Peyer's patch (tissue), 4 donors: ENCODE data around the gene RGS17. TPM values are rescaled to one million over a fixed set of nuclear protein-coding genes. Genes with fewer than 3 reads are reported as not detected.
"Not testable (repeated sequence)": the region's sequence is repeated elsewhere in the genome, so short reads cannot be mapped to it uniquely, and the experiment has no call there.

Experiments
- DNase-seq, 3 donors: peaks; one replicate each; pipeline ENCODE4 v3.0.0-alpha.2; 2017 to 2019
- H3K27ac ChIP-seq, 4 donors: fragments of 200-600 bp; sonication (generic); one replicate each; pipeline ENCODE4 v1.5.1; 2016 to 2019
- H3K27me3 ChIP-seq, 2 donors: fragments of 200-600 bp; sonication (generic); one replicate each; pipeline ENCODE4 v1.5.1; 2019
- H3K36me3 ChIP-seq, 3 donors: fragments of 200-600 bp; sonication (generic); one replicate each; pipeline ENCODE4 v1.5.1; 2016 to 2019
- H3K4me1 ChIP-seq, 4 donors: fragments of 200-600 bp; sonication (generic); one replicate each; pipeline ENCODE4 v1.5.1; 2016 to 2019
- H3K4me3 ChIP-seq, 4 donors: fragments of 200-600 bp; sonication (generic); 1 replicate in 3 of 4; 2 replicates in 1 of 4; pipeline ENCODE4 v1.5.1; 2016 to 2019; ENCODE audit warnings: mild to moderate bottlenecking in 1 of 4
- H3K9me3 ChIP-seq, 4 donors: fragments of 200-600 bp; sonication (generic); one replicate each; pipeline ENCODE4 v1.5.1; 2016 to 2019; ENCODE audit warnings: mild to moderate bottlenecking in 1 of 4
- CTCF ChIP-seq, 6 experiments: fragments of 450-650 bp in 4 of 6; fragments of 200-600 bp in 2 of 6; sonication (generic) in 1 of 6; IDR thresholded peaks; one replicate each; pipeline ENCODE4 v1.5.1; 2017 to 2019; ENCODE audit warnings: antibody characterized with exemption in 6 of 6, mild to moderate bottlenecking in 3 of 6, moderate library complexity in 1 of 6
- POLR2A ChIP-seq, 2 donors: fragments of 450-650 bp; IDR thresholded peaks; one replicate each; pipeline ENCODE4 v1.5.1; 2017; ENCODE audit warnings: antibody characterized with exemption in 2 of 2, mild to moderate bottlenecking in 2 of 2, moderate library complexity in 2 of 2
- total RNA-seq, 4 donors: library from RNA; depleted of rRNA; stranded (reverse); fragments of >200 nt; gene quantifications; one replicate each; pipeline ENCODE4 v1.1.0, GENCODE V29; 2016

The RGS17 gene
- total RNA-seq, 4 donors from 2014 or later: 0.18 to 2.5 (median 0.67) TPM; not detected in 1

- Histone ChIP-seq H3K27ac (no peak overlapping the region), H3K4me1 (peaks cover 0 to 17% (median 10%) of the 10 kb centered on the region in 4 donors), H3K27me3 (no peaks in the 10 kb centered on the region), H3K36me3 (peaks cover 0 to 21% (median 0%) of the 10 kb centered on the region in 3 donors), H3K9me3 (no peaks in the 10 kb centered on the region), H3K4me3 (no peak overlapping the region)
- no peak for DNase-seq
- TF ChIP-seq POLR2A (IDR thresholded peaks at IDR 0.05): no peak
- TF ChIP-seq CTCF (IDR thresholded peaks at IDR 0.05): no peak
These were observed 153.5 kb downstream of the RGS17 start for GRCh38 chr6:152977556-152977955.

DNA sequence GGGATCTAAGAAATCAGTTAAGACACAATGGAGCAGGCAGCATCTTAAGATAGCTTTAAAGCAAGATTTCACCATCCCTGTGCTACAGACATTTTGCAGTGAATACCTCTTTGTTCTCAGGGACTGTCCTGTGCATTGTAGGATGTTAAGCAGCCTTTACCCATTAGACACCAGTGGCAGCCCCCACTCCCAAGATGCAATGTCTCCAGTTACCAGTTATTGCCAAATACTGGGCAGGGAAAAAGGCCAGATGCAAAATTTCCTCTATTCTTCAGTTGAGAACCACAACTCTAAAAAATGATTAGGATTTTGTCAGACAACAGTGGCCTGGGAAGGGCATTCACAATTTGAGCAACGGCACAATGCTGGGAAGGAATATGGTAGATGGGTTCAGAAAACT is 154.3 kb downstream of the RGS17 start:
- Histone ChIP-seq H3K27ac (no peak overlapping the region), H3K36me3 (peaks cover 0 to 30% (median 0%) of the 10 kb centered on the region in 3 donors), H3K27me3 (no peaks in the 10 kb centered on the region), H3K9me3 (no peaks in the 10 kb centered on the region), H3K4me1 (peaks cover 0 to 8% (median 2%) of the 10 kb centered on the region in 4 donors), H3K4me3 (no peak overlapping the region)
- no peak for DNase-seq
- no peak for TF ChIP-seq CTCF (IDR thresholded peaks at IDR 0.05)
- no peak for TF ChIP-seq POLR2A (IDR thresholded peaks at IDR 0.05)

- no peak overlapping the region for H3K27ac ChIP-seq
- no peaks in the 10 kb centered on the region for H3K27me3 ChIP-seq
- peaks cover 0 to 43% (median 0%) of the 10 kb centered on the region in 3 donors for H3K36me3 ChIP-seq
- TF ChIP-seq CTCF (IDR thresholded peaks at IDR 0.05) (no peak), POLR2A (IDR thresholded peaks at IDR 0.05) (no peak)
- no peaks in the 10 kb centered on the region for H3K4me1 ChIP-seq
- no peaks in the 10 kb centered on the region for H3K9me3 ChIP-seq
- DNase-seq: no peak
- H3K4me3 ChIP-seq: no peak overlapping the region
These were observed 155.7 kb downstream of the RGS17 start for GRCh38 chr6:152975204-152975915.

DNA sequence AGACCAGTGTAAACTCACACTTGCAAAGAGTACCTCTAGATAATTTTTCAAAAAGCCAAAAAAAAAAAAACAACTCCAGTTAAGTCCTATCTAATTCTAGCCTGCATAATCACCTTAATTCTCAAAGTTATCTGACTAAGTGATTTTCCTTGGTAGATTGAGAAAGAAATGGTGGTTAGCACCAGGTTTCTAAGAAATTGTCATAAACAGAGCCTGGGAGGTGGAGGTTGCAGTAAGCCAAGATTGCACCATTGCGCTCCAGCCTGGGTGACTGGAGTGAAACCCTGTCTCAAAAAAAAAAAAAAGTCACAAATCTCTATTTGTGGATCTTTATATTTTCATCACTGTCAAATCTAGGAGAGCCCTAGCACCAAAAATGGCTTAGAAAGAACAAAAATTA is 157.2 kb downstream of the RGS17 start:
- TF ChIP-seq POLR2A (IDR thresholded peaks at IDR 0.05) (no peak), CTCF (IDR thresholded peaks at IDR 0.05) (no peak)
- Histone ChIP-seq H3K27ac (no peak overlapping the region), H3K9me3 (no peaks in the 10 kb centered on the region), H3K4me3 (no peak overlapping the region), H3K27me3 (no peaks in the 10 kb centered on the region), H3K4me1 (no peaks in the 10 kb centered on the region), H3K36me3 (peaks cover 0 to 54% (median 0%) of the 10 kb centered on the region in 3 donors)
- no peak for DNase-seq

DNA sequence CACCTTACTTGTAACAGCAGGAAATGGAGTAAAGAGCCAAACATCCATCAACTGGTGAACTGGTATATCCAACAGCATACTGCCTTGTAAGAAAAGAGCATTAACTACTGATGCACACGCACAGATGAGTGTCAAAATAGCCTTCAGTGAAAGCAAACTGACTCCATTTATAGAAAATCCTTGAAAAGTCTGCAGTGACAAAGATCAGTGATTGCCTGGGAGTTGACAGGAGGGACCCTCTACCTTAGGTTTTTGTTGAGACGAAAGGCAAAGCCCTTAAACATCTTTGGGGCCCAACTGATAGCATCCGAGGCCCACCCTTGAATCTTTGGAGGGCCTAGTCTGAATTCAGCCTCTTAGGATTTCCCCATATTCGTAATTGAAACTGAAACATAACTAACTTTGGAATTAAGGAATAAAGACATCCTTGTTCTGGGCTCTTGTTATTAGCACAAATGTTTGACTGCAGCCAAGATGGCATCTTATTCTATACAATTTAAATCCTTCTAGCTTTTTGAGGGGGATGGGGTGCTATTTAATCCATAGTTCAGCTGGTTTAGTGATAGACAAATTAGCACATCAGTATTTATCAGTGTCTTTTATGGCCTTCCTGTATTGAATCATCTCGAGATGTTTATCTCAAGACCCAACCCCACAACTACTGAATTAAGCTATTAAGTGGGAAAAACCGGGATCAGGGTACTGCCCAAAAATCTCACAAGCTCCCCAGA is 161.2 kb downstream of the RGS17 start:
- Histone ChIP-seq H3K27me3 (no peaks in the 10 kb centered on the region), H3K27ac (no peak overlapping the region), H3K4me1 (no peaks in the 10 kb centered on the region), H3K4me3 (no peak overlapping the region), H3K9me3 (no peaks in the 10 kb centered on the region), H3K36me3 (peaks cover 0 to 52% (median 0%) of the 10 kb centered on the region in 3 donors)
- TF ChIP-seq POLR2A (IDR thresholded peaks at IDR 0.05) (no peak), CTCF (IDR thresholded peaks at IDR 0.05) (no peak)
- no peak for DNase-seq

GRCh38 chr6:152966168-152966894 is 164.8 kb downstream of the RGS17 start:
- peaks cover 0 to 20% (median 0%) of the 10 kb centered on the region in 3 donors for H3K36me3 ChIP-seq
- H3K9me3 ChIP-seq, H3K4me1 ChIP-seq: not testable (repeated sequence)

More at GRCh38 chr6:152966168-152966894, 164.8 kb downstream of the RGS17 start:
- not testable (repeated sequence) for H3K27me3 ChIP-seq, DNase-seq, H3K27ac ChIP-seq, H3K4me3 ChIP-seq
